DND-41 (cell line): ENCODE data around the gene ZNF700.

Experiments
- ATAC-seq: fragments of 200-7000 bp; cut with Tn5 transposase; 3 replicates; pipeline ENCODE4 v1.9.1; 2021; ENCODE audit warnings: low read depth; ENCODE audit not compliant: insufficient read depth
- DNase-seq: peaks from one replicate; pipeline ENCODE4 v3.0.0-alpha.2; 2020
- H2AFZ ChIP-seq: 2 replicates; pipeline ENCODE4 v1.6.0; 2012; ENCODE audit warnings: low read depth, low read length
- H3K27ac ChIP-seq: 2 replicates; pipeline ENCODE4 v1.5.1; 2012; ENCODE audit warnings: low read length, inconsistent platforms
- H3K27me3 ChIP-seq: fragments of 200-600 bp; sonication (generic); 2 replicates; pipeline ENCODE4 v1.6.0; 2012; ENCODE audit warnings: low read length, mild to moderate bottlenecking, inconsistent platforms; ENCODE audit not compliant: insufficient read depth, poor library complexity
- H3K36me3 ChIP-seq: 2 replicates; pipeline ENCODE4 v1.5.1; 2012; ENCODE audit warnings: low read length, inconsistent platforms; ENCODE audit not compliant: insufficient read depth
- H3K4me1 ChIP-seq: 2 replicates; pipeline ENCODE4 v1.5.1; 2012; ENCODE audit warnings: mild to moderate bottlenecking, low read length; ENCODE audit not compliant: insufficient read depth
- H3K4me2 ChIP-seq: 2 replicates; pipeline ENCODE4 v1.6.0; 2012; ENCODE audit warnings: mild to moderate bottlenecking, moderate library complexity, low read length, inconsistent platforms; ENCODE audit not compliant: insufficient read depth
- H3K4me3 ChIP-seq, 2 experiments: fragments of 200-600 bp in 1 of 2; shearing (Covaris generic) in 1 of 2; 2 replicates each; pipeline ENCODE4 v1.5.1; 2012 to 2016; ENCODE audit warnings: inconsistent platforms in 2 of 2, low read length in 2 of 2, mild to moderate bottlenecking in 2 of 2, low read depth in 1 of 2, moderate library complexity in 1 of 2
- H3K79me2 ChIP-seq: 2 replicates; pipeline ENCODE4 v1.6.0; 2012; ENCODE audit warnings: low read length, inconsistent platforms; ENCODE audit not compliant: insufficient read depth
- H3K9ac ChIP-seq: 2 replicates; pipeline ENCODE4 v1.6.0; 2012; ENCODE audit warnings: low read depth, mild to moderate bottlenecking, inconsistent platforms, low read length, moderate library complexity
- H3K9me3 ChIP-seq: 2 replicates; pipeline ENCODE4 v1.5.1; 2012; ENCODE audit warnings: low read length, moderate library complexity, mild to moderate bottlenecking, inconsistent platforms; ENCODE audit not compliant: insufficient read depth, severe bottlenecking
- H4K20me1 ChIP-seq: 2 replicates; pipeline ENCODE4 v1.6.0; 2012; ENCODE audit warnings: low read length; ENCODE audit not compliant: insufficient read depth
- EZH2 ChIP-seq: IDR thresholded peaks from 3 replicates; pipeline ENCODE4 v1.6.1; 2012; ENCODE audit warnings: borderline replicate concordance, low read depth, mild to moderate bottlenecking, moderate library complexity, low read length, inconsistent platforms; ENCODE audit not compliant: severe bottlenecking
- TF ChIP-seq, protein P1 (sequence below): IDR thresholded peaks from 2 replicates; pipeline ENCODE4 v1.5.1; 2012; ENCODE audit warnings: borderline replicate concordance, low read length, moderate library complexity, mild to moderate bottlenecking; ENCODE audit not compliant: poor library complexity, severe bottlenecking; ENCODE audit errors: extremely low read depth

ZNF700 gene

DNA sequence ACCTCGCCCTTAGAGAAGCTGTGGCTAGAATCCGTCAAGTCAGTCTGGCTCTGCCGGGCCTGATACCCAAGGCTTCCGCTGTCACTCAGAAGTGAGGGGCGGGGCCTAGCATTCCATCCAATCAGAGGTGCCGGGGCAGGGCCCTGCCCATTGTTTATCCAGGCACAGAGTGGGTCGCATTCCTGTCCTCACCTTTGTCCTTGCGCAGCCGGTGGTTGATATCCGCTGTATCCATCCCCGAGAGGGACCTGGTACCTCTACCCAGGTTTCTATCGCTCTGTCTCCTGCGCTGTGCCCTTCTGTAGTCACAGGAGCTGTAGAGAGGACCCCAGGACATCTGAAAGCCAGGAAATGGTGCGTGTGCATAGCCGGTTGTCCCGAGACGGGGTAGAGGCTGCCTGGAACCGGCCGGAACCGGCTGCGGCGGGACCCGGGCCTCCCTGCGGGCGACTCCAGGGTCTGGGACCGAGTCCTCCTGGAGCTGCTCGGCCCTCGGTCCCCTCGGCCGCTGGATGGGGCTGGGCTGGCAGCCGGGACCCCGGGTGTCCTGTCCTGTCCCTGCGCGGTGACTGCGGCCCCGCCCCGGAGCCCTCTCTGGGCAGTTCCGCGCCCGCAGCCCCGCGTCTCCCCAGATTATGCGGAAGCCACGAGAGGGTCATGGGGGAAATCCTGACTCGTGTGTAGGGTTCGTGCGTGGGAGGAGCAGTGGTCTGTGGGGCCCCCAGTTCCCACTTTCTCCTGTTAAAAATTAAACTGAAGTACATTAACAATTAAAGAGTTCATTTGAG is 40.1 kb downstream of the ZNF700 start, which contains the start of gene ZNF763:
TSS of gene ZNF763 (plus strand) at position 183 of the 788 bp plus-strand sequence. CDS start at position 352, 169 bp downstream.
- no peak for TF ChIP-seq EZH2
- TF ChIP-seq, protein P1, sequence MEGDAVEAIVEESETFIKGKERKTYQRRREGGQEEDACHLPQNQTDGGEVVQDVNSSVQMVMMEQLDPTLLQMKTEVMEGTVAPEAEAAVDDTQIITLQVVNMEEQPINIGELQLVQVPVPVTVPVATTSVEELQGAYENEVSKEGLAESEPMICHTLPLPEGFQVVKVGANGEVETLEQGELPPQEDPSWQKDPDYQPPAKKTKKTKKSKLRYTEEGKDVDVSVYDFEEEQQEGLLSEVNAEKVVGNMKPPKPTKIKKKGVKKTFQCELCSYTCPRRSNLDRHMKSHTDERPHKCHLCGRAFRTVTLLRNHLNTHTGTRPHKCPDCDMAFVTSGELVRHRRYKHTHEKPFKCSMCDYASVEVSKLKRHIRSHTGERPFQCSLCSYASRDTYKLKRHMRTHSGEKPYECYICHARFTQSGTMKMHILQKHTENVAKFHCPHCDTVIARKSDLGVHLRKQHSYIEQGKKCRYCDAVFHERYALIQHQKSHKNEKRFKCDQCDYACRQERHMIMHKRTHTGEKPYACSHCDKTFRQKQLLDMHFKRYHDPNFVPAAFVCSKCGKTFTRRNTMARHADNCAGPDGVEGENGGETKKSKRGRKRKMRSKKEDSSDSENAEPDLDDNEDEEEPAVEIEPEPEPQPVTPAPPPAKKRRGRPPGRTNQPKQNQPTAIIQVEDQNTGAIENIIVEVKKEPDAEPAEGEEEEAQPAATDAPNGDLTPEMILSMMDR: no peak
- Histone ChIP-seq H3K4me1 (peaks cover 29% of the 10 kb centered on the region), H3K4me2 (peak within 1 kb of the TSS; percentile 90), H2AFZ (peak within 1 kb of the TSS; percentile 97), H4K20me1 (no peaks in the 10 kb centered on the region), H3K9me3 (no peaks in the 10 kb centered on the region), H3K79me2 (no peaks in the 10 kb centered on the region), H3K9ac (peak within 1 kb of the TSS; percentile 71), H3K27ac (peak within 1 kb of the TSS; percentile 85), H3K36me3 (no peaks in the 10 kb centered on the region), H3K27me3 (no peaks in the 10 kb centered on the region), H3K4me3 (peak within 1 kb of the TSS; percentile 69 to 86)
- ATAC-seq (peak; percentile 94), DNase-seq (peak; percentile 92)

DNA sequence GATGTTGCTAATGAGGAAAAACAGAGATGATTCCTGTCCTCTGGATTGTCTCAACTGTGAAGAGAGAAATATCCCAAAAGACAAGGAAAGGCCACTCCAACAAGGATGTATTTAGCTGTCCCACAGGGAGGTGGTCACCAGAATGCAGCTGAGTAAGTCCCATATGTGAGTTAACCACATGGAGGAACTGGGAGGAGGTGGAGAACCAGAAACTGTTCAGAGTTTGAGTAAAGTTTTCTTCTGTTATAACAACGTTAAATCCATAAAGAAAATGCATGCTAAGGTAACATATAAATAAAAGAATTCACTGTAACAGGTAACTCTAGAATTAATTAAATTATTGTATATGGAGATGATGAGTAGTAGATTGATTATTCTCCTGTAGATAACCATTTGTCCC is 45.3 kb downstream of the ZNF700 start:
- Histone ChIP-seq H3K9me3 (no peaks in the 10 kb centered on the region), H3K9ac (no peak overlapping the region), H3K27me3 (no peaks in the 10 kb centered on the region), H2AFZ (no peak overlapping the region), H3K79me2 (no peaks in the 10 kb centered on the region), H3K4me2 (no peak overlapping the region), H4K20me1 (no peaks in the 10 kb centered on the region), H3K4me1 (peaks cover 12% of the 10 kb centered on the region), H3K27ac (no peak overlapping the region), H3K4me3 (no peak overlapping the region), H3K36me3 (no peaks in the 10 kb centered on the region)
- DNase-seq: no peak
- no peak for ATAC-seq
- TF ChIP-seq EZH2: no peak
- TF ChIP-seq, protein P1: no peak

DNA sequence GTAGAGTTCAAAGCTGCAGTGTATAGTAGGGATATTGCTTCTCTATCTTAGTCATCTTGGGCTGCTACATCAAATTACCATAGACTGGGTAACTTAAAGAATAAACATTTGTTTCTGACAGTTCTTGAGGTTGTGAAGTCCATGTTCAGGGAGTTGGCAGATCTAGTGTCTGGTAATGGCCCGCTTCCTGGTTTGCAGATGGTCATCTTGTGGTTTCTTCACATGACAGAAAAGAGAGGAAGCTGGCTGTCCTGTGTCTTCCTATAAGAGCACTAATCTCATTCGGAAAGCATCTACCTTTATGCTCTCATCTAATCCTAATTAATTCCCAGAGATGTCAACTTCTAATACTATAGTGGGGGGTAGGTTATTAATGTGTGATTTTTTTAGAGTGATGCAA is 46.1 kb downstream of the ZNF700 start:
- Histone ChIP-seq H2AFZ (no peak overlapping the region), H3K27ac (no peak overlapping the region), H3K36me3 (no peaks in the 10 kb centered on the region), H3K4me2 (no peak overlapping the region), H3K4me3 (no peak overlapping the region), H3K9ac (no peak overlapping the region), H3K79me2 (no peaks in the 10 kb centered on the region), H3K27me3 (no peaks in the 10 kb centered on the region), H3K4me1 (peaks cover 3% of the 10 kb centered on the region), H3K9me3 (no peaks in the 10 kb centered on the region), H4K20me1 (no peaks in the 10 kb centered on the region)
- DNase-seq (no peak), ATAC-seq (no peak)
- no peak for TF ChIP-seq EZH2
- TF ChIP-seq, protein P1: no peak
